ENCODE data around the gene LRRC53. TPM values are rescaled to one million over a fixed set of nuclear protein-coding genes. Genes with fewer than 3 reads are reported as not detected.

The LRRC53 gene
- total and polyA plus RNA-seq, 2 of the 8 experiments (the other 6 are each of a cell fraction or from before 2014, with no cell fraction given): not detected

DNA sequence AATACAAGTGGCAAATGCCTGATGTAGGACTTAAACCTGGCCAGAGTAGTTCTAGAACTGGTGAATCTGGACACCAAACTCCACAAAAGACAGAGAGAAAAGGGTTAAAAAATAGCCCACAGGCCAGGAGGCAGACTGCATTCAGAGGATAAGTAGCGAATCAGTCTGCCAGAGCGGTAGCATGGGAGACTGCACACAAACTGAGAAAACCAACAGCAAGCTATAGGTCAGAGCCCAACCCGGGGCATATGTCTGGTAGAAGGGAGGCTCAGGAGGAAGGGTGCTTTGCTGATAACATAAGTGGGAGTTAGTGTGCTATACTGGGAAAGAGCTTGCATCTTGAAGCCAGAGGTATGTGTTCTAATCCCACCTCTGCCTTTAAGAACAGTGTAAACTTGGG, 4.0 kb downstream of the LRRC53 start (continued):
- TF ChIP-seq, protein P1, sequence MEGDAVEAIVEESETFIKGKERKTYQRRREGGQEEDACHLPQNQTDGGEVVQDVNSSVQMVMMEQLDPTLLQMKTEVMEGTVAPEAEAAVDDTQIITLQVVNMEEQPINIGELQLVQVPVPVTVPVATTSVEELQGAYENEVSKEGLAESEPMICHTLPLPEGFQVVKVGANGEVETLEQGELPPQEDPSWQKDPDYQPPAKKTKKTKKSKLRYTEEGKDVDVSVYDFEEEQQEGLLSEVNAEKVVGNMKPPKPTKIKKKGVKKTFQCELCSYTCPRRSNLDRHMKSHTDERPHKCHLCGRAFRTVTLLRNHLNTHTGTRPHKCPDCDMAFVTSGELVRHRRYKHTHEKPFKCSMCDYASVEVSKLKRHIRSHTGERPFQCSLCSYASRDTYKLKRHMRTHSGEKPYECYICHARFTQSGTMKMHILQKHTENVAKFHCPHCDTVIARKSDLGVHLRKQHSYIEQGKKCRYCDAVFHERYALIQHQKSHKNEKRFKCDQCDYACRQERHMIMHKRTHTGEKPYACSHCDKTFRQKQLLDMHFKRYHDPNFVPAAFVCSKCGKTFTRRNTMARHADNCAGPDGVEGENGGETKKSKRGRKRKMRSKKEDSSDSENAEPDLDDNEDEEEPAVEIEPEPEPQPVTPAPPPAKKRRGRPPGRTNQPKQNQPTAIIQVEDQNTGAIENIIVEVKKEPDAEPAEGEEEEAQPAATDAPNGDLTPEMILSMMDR (IDR thresholded peaks at IDR 0.05; ENCODE audit: control extremely low read depth in 1 of 3, insufficient read depth in 1 of 3, low read depth in 1 of 3, low read length in 3 of 3): no peak
- no peak for TF ChIP-seq FOSL1 (IDR thresholded peaks at IDR 0.05; ENCODE audit: insufficient read depth, low read depth, low read length)

Measured in H1 (cell line).